Parathyroid adenoma (tissue), 2 donors: ENCODE measurements around the gene LRBA.
"Not testable (repeated sequence)": the region's sequence is repeated elsewhere in the genome, so short reads cannot be mapped to it uniquely, and the experiment has no call there.

Source experiments
- H2AFZ ChIP-seq: fragments of 300-600 bp; sonication (generic); one replicate; pipeline ENCODE4 v1.7.0; 2017; ENCODE audit warnings: antibody characterized with exemption, mild to moderate bottlenecking
- H3K27ac ChIP-seq: fragments of 300-600 bp; sonication (generic); one replicate; pipeline ENCODE4 v1.7.0; 2017
- H3K27me3 ChIP-seq: fragments of 300-600 bp; sonication (generic); one replicate; pipeline ENCODE4 v1.7.0; 2017; ENCODE audit warnings: low read length; ENCODE audit not compliant: control insufficient read depth, insufficient read depth
- H3K36me3 ChIP-seq: fragments of 300-600 bp; sonication (generic); one replicate; pipeline ENCODE4 v1.7.0; 2017; ENCODE audit warnings: low read length; ENCODE audit not compliant: control insufficient read depth, insufficient read depth
- H3K4me1 ChIP-seq: fragments of 300-600 bp; sonication (generic); one replicate; pipeline ENCODE4 v1.7.0; 2017; ENCODE audit warnings: control low read depth
- H3K4me2 ChIP-seq: fragments of 300-600 bp; sonication (generic); one replicate; pipeline ENCODE4 v1.7.0; 2017; ENCODE audit warnings: low read length
- H3K4me3 ChIP-seq: fragments of 300-600 bp; sonication (generic); one replicate; pipeline ENCODE4 v1.7.0; 2017; ENCODE audit warnings: low read depth, low read length
- H3K79me2 ChIP-seq: fragments of 300-600 bp; sonication (generic); one replicate; pipeline ENCODE4 v1.7.0; 2017; ENCODE audit warnings: control low read depth
- H3K9ac ChIP-seq: fragments of 300-600 bp; sonication (generic); one replicate; pipeline ENCODE4 v1.7.0; 2017; ENCODE audit warnings: mild to moderate bottlenecking
- H3K9me3 ChIP-seq: fragments of 300-600 bp; sonication (generic); one replicate; pipeline ENCODE4 v1.7.0; 2017; ENCODE audit warnings: low read length; ENCODE audit not compliant: control insufficient read depth
- TF ChIP-seq, protein P1 (sequence below): fragments of 300-600 bp; sonication (generic); IDR thresholded peaks from one replicate; pipeline ENCODE4 v1.7.0; 2017; ENCODE audit warnings: antibody characterized with exemption, mild to moderate bottlenecking
- donor health status: primary hyperparathyroidism.

LRBA gene

DNA sequence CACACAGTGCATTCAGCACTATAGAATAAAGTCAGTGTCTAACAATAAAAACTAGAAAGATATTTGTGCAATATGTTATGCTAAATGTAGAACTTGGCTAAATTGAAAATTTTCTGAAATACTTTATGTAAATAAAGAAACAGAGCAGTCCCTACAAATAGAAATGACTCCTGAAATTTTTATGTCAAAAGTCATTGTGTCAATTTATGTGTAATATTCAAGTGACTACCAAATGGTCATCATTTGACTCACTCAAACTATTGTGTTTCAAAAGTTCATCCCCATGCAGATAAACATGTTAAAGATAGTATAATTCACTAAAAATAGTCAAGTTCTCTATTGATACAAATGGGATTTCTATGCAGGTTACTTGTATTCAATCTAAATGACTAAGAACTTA lies 17.9 kb downstream of the LRBA start:
- Histone ChIP-seq H2AFZ (no peak overlapping the region), H3K27me3 (no peaks in the 10 kb centered on the region), H3K9me3 (no peaks in the 10 kb centered on the region), H3K4me1 (no peaks in the 10 kb centered on the region), H3K36me3 (no peaks in the 10 kb centered on the region), H3K4me2 (no peak overlapping the region), H3K79me2 (peaks cover 10% of the 10 kb centered on the region), H3K4me3 (no peak overlapping the region), H3K27ac (no peak overlapping the region), H3K9ac (no peak overlapping the region)
- TF ChIP-seq, protein P1, sequence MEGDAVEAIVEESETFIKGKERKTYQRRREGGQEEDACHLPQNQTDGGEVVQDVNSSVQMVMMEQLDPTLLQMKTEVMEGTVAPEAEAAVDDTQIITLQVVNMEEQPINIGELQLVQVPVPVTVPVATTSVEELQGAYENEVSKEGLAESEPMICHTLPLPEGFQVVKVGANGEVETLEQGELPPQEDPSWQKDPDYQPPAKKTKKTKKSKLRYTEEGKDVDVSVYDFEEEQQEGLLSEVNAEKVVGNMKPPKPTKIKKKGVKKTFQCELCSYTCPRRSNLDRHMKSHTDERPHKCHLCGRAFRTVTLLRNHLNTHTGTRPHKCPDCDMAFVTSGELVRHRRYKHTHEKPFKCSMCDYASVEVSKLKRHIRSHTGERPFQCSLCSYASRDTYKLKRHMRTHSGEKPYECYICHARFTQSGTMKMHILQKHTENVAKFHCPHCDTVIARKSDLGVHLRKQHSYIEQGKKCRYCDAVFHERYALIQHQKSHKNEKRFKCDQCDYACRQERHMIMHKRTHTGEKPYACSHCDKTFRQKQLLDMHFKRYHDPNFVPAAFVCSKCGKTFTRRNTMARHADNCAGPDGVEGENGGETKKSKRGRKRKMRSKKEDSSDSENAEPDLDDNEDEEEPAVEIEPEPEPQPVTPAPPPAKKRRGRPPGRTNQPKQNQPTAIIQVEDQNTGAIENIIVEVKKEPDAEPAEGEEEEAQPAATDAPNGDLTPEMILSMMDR: no peak

DNA sequence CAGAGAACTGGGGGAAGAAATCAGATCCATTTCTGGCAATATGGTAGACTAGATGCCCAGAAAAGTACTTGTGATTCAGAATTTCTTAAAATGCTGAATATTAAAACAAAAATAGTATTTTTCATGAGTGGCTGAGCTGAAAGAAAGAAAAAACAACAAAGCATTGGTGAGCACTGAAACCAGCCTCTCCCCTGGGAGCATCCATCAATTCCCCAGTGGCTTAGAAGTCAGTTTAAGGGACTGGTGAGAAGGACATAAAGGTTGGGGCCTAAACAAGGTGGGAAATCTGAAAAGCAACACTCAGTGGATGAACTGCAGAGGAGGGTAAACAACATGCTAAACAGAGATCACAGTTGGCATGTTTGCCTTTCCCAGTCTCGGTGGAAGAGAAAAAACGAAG lies 20.4 kb downstream of the LRBA start:
- TF ChIP-seq, protein P1: no peak
- Histone ChIP-seq H3K36me3 (no peaks in the 10 kb centered on the region), H3K4me3 (no peak overlapping the region), H3K9me3 (no peaks in the 10 kb centered on the region), H3K4me1 (no peaks in the 10 kb centered on the region), H2AFZ (no peak overlapping the region), H3K79me2 (peaks cover 8% of the 10 kb centered on the region), H3K27ac (no peak overlapping the region), H3K9ac (no peak overlapping the region), H3K4me2 (no peak overlapping the region), H3K27me3 (no peaks in the 10 kb centered on the region)

DNA sequence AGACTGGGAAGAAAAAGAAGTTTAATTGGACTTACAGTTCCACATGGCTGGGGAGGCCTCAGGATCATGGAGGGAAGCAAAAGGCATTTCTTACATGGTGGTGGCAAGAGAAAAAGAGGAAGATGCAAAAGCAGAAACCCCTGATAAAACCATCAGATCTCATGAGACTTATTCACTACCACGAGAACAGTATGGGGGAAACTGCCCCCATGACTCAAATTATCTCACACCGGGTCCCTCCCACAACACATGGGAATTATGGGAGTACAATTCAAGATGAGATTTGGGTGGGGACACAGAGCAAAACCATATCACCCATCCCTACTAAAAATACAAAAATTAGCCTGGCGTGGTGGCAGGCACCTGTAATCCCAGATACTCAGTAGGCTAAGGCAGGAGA lies 21.5 kb downstream of the LRBA start:
- H3K36me3 ChIP-seq, H3K9me3 ChIP-seq, H2AFZ ChIP-seq, H3K4me3 ChIP-seq, H3K4me2 ChIP-seq, H3K9ac ChIP-seq, H3K27ac ChIP-seq, H3K4me1 ChIP-seq, H3K27me3 ChIP-seq: not testable (repeated sequence)
- H3K79me2 ChIP-seq: peaks cover 12% of the 10 kb centered on the region

DNA sequence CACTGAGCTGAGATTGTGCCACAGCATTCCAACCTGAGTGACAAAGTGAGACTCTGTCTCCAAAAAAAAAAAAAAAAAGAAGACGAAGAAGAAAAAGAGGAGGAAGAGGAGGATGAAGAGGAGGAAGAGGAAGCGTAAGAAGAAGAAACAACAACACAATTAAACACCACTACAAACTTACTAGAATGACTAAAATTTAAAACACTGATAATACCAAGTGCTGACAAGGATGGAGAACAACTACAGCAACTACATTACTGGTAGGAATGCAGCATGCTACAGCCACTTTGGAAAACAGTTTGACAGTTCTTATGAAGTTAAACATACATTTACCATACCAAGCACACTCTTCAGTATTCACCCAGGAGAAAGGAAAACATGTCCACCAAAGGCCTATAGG lies 24.1 kb downstream of the LRBA start:
- Histone ChIP-seq H2AFZ (no peak overlapping the region), H3K79me2 (peaks cover 8% of the 10 kb centered on the region), H3K27ac (no peak overlapping the region), H3K4me2 (no peak overlapping the region), H3K36me3 (no peaks in the 10 kb centered on the region), H3K9me3 (no peaks in the 10 kb centered on the region), H3K9ac (no peak overlapping the region), H3K4me3 (no peak overlapping the region), H3K4me1 (no peaks in the 10 kb centered on the region), H3K27me3 (no peaks in the 10 kb centered on the region)
- TF ChIP-seq, protein P1: no peak

DNA sequence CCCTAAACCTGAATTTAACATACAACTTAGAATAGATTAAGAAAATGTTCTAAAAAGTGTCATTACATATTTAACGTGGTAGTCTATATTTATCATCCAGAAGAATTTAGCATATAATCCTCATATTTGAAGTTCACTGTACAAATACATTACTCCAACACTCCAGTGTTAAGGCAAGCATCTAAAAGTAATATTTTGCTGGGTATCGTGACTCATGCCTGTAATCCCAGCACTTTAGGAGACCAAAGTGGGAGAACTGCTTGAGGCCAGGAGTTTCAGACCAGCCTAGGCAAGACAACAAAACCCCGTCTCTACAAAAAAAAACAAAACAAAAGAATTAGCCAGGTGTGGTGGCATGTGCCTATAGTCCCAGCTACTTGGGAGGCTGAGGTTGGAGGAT lies 24.8 kb downstream of the LRBA start:
- TF ChIP-seq, protein P1: no peak
- Histone ChIP-seq H3K9me3 (no peaks in the 10 kb centered on the region), H3K36me3 (no peaks in the 10 kb centered on the region), H3K9ac (no peak overlapping the region), H2AFZ (no peak overlapping the region), H3K4me3 (no peak overlapping the region), H3K27ac (no peak overlapping the region), H3K4me2 (no peak overlapping the region), H3K27me3 (no peaks in the 10 kb centered on the region), H3K79me2 (peaks cover 8% of the 10 kb centered on the region), H3K4me1 (no peaks in the 10 kb centered on the region)
